Breast epithelium (tissue), 4 donors: ENCODE measurements around the gene FLRT2. TPM values are rescaled to one million over a fixed set of nuclear protein-coding genes. Genes with fewer than 3 reads are reported as not detected.

ENCODE experiments used
- DNase-seq, 2 donors: peaks; one replicate each; pipeline ENCODE4 v3.0.0-alpha.2; 2019; ENCODE audit warnings: low spot score in 2 of 2
- H3K27ac ChIP-seq, 2 donors: fragments of 200-600 bp; sonication (generic) in 1 of 2; one replicate each; pipeline ENCODE4 v1.5.1; 2016 to 2019; ENCODE audit warnings: mild to moderate bottlenecking in 1 of 2
- H3K27me3 ChIP-seq, 2 donors: fragments of 200-600 bp; sonication (generic) in 1 of 2; one replicate each; pipeline versions ENCODE4 v1.5.1 to v1.6.0; 2017 to 2019; ENCODE audit warnings: control low read depth in 1 of 2, mild to moderate bottlenecking in 1 of 2
- H3K36me3 ChIP-seq: fragments of 200-600 bp; one replicate; pipeline ENCODE4 v1.5.1; 2019
- H3K4me1 ChIP-seq, 2 donors: fragments of 200-600 bp; sonication (generic); one replicate each; pipeline ENCODE4 v1.5.1; 2016 to 2019; ENCODE audit warnings: control low read depth in 1 of 2
- H3K4me3 ChIP-seq, 3 donors: fragments of 200-600 bp; sonication (generic); 1 replicate in 2 of 3; 2 replicates in 1 of 3; pipeline ENCODE4 v1.5.1; 2016 to 2019; ENCODE audit warnings: mild to moderate bottlenecking in 3 of 3, moderate library complexity in 2 of 3
- H3K9me3 ChIP-seq, 2 donors: fragments of 200-600 bp; sonication (generic) in 1 of 2; one replicate each; pipeline ENCODE4 v1.5.1; 2016 to 2019; ENCODE audit warnings: control low read depth in 1 of 2
- CTCF ChIP-seq, 3 donors: fragments of 450-650 bp; IDR thresholded peaks; one replicate each; pipeline ENCODE4 v1.5.1; 2016 to 2017; ENCODE audit warnings: antibody characterized with exemption in 3 of 3, mild to moderate bottlenecking in 3 of 3, moderate library complexity in 3 of 3
- POLR2A ChIP-seq: fragments of 450-650 bp; IDR thresholded peaks from one replicate; pipeline ENCODE4 v1.6.1; 2016; ENCODE audit warnings: antibody characterized with exemption, mild to moderate bottlenecking, moderate library complexity
- POLR2AphosphoS5 ChIP-seq, 3 donors: sonication (generic); formaldehyde crosslinking; IDR thresholded peaks; one replicate each; pipeline ENCODE4 v1.6.1; 2017; ENCODE audit warnings: antibody characterized with exemption in 3 of 3
- intact Hi-C: fragments of 100-400 bp; cut with DNase I; formaldehyde crosslinking; loops from one replicate; pipeline ENCODE4 v1.15.1; 2023; ENCODE audit warnings: low total_unique reads
- total RNA-seq, 3 donors: library from RNA; depleted of rRNA; stranded (reverse); fragments of >200 nt; gene quantifications; one replicate each; pipeline ENCODE4 v1.1.0, GENCODE V29; 2016

FLRT2 gene
- total RNA-seq, 3 donors from 2014 or later, result 5.2 to 12.6 (median 10.5) TPM

GRCh38 chr14:85487215-85487614, 42.7 kb upstream of the FLRT2 start:
- H3K27ac ChIP-seq, result no peak overlapping the region
- H3K4me1 ChIP-seq, result no peaks in the 10 kb centered on the region
- TF ChIP-seq POLR2A (no peak), CTCF (IDR thresholded peaks at IDR 0.05) (no peak), POLR2AphosphoS5 (IDR thresholded peaks at IDR 0.05) (no peak)
- H3K9me3 ChIP-seq, result no peaks in the 10 kb centered on the region
- intact Hi-C loops, result no loop called here
- H3K36me3 ChIP-seq, result no peaks in the 10 kb centered on the region
- no peaks in the 10 kb centered on the region for H3K27me3 ChIP-seq
- no peak for DNase-seq
- H3K4me3 ChIP-seq, result no peak overlapping the region

- Histone ChIP-seq H3K27ac (no peak overlapping the region), H3K36me3 (no peaks in the 10 kb centered on the region), H3K4me3 (no peak overlapping the region), H3K9me3 (no peaks in the 10 kb centered on the region), H3K27me3 (no peaks in the 10 kb centered on the region), H3K4me1 (no peaks in the 10 kb centered on the region)
- intact Hi-C loops, result no loop called here
- no peak for DNase-seq
- TF ChIP-seq POLR2AphosphoS5 (IDR thresholded peaks at IDR 0.05) (no peak), CTCF (IDR thresholded peaks at IDR 0.05) (no peak), POLR2A (no peak)
Observed at GRCh38 chr14:85501751-85502150, 28.2 kb upstream of the FLRT2 start.

- intact Hi-C loops, result no loop called here
- Histone ChIP-seq H3K27me3 (no peaks in the 10 kb centered on the region), H3K4me1 (no peaks in the 10 kb centered on the region), H3K27ac (no peak overlapping the region), H3K9me3 (no peaks in the 10 kb centered on the region), H3K4me3 (no peak overlapping the region), H3K36me3 (no peaks in the 10 kb centered on the region)
- TF ChIP-seq POLR2A (no peak), CTCF (IDR thresholded peaks at IDR 0.05) (no peak), POLR2AphosphoS5 (IDR thresholded peaks at IDR 0.05) (no peak)
- DNase-seq, result no peak
Observed at GRCh38 chr14:85508863-85509262, 21.1 kb upstream of the FLRT2 start.

- no peaks in the 10 kb centered on the region for H3K4me1 ChIP-seq
- no peaks in the 10 kb centered on the region for H3K27me3 ChIP-seq
- no peak for DNase-seq
- no peak overlapping the region for H3K4me3 ChIP-seq
- no peak overlapping the region for H3K27ac ChIP-seq
- TF ChIP-seq POLR2A, result no peak
- no peaks in the 10 kb centered on the region for H3K36me3 ChIP-seq
- H3K9me3 ChIP-seq, result no peaks in the 10 kb centered on the region
- intact Hi-C loops, result no loop called here
Observed at GRCh38 chr14:85512451-85512850, 17.5 kb upstream of the FLRT2 start.

DNA sequence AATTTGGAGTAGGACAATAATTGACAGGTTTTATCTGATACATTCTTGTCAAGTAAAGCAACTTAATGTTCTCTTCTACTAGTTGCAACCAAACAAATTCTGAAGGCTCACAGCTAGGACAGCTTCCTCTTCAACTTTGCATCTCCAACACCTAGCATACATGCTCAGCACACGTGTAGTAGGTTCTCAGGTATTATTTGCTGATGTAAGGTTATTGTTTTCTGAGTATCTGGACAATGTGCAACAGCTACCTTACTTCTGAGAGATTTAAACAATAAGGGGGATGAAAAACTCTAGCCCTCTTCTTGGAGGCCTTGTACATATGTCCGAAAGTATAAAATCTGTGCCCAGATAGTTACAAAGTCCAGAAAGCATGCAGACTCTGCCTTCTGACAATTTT, 15.5 kb upstream of the FLRT2 start:
- H3K36me3 ChIP-seq, result no peaks in the 10 kb centered on the region
- intact Hi-C loops, result no loop called here

More for the DNA sequence above, 15.5 kb upstream of the FLRT2 start:
- TF ChIP-seq POLR2A, result no peak
- TF ChIP-seq CTCF (IDR thresholded peaks at IDR 0.05), result no peak
- no peak for TF ChIP-seq POLR2AphosphoS5 (IDR thresholded peaks at IDR 0.05)
- no peak for DNase-seq
- Histone ChIP-seq H3K4me1 (no peaks in the 10 kb centered on the region), H3K27me3 (no peaks in the 10 kb centered on the region), H3K27ac (no peak overlapping the region), H3K9me3 (no peaks in the 10 kb centered on the region), H3K4me3 (no peak overlapping the region)
